GM19463 (cell line): Measurements from ENCODE around the gene CAMSAP3.
"Not testable (repeated sequence)": the region's sequence is repeated elsewhere in the genome, so short reads cannot be mapped to it uniquely, and the experiment has no call there.

Experiments used
- ATAC-seq: cut with Tn5 transposase; IDR thresholded peaks from one replicate; pipeline ENCODE4 v1.9.1; 2021; ENCODE audit warnings: mild to moderate bottlenecking, moderate library complexity; ENCODE audit not compliant: unreplicated experiment

The CAMSAP3 gene

DNA sequence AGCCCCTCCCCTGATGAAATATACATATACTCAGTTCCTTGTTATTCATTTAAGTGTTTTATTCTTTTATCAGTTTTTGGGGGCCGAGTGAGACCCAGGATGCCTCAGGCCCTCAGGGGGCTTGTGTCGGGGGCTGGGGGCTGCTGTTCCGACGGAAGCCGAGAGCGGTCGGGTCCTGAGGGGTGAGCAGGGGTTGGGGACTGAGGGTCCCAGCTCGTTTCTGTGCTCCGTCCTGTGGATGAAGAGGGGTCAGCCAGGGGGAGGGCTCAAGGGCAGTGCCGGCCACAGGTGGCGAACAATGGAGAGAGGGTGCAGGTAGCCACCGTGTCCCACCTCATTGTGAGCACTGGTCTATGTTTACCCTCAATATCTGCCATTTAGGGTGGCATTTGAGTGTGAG lies 35.9 kb downstream of the CAMSAP3 start:
- no peak for ATAC-seq

DNA sequence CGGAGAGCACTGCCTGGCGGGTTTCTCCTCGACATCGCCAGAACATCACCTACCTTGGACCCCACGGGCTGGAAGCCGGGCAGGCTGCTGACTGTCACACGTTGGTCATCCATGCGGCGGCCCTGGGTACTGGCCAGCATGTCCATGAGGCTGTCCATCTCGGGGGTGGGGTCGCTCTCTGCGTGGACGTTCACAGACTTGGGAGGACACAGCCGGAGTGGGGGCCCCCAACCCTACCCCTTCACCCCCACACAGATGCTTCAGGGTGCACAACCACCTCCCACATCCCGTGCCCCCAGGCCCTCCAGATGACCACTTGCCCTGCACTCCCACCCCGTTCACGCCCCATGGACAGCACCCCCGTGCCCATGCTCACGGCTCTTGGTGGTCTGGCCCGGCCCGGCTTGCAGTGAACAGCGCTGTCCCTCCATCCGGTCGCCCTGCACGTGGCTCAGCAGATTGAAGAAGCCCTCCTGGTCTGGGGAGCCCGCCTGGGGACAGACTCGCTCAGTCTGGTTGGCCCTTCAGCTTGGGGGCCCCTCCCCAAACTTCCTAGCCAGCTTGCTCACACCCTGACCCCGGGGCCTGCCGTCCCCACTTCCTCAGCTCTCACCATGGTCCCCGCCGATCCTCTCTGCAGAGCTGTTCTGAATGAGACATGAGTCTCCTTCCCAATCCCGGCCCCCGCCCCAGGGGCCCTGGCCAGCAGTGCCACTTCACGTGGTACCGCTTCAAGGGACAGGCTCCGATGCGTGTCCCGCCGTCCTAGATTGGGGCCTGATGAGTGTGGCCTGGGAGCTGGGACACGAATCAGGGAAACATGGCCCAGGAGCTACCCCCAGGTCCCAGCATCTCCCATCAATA lies 36.9 kb downstream of the CAMSAP3 start:
- ATAC-seq, result no peak

- no peak for ATAC-seq
Measured at GRCh38 chr19:7633698-7634097, 38.0 kb downstream of the CAMSAP3 start, which contains the start of gene PCP2. TSS of gene PCP2 (minus strand) at chr19:7633719. CDS start at chr19:7633457, 262 bp downstream.

GRCh38 chr19:7635670-7636069 lies 40.0 kb downstream of the CAMSAP3 start:
- ATAC-seq, result no peak

GRCh38 chr19:7636317-7636690 lies 40.6 kb downstream of the CAMSAP3 start:
- ATAC-seq, result no peak

DNA sequence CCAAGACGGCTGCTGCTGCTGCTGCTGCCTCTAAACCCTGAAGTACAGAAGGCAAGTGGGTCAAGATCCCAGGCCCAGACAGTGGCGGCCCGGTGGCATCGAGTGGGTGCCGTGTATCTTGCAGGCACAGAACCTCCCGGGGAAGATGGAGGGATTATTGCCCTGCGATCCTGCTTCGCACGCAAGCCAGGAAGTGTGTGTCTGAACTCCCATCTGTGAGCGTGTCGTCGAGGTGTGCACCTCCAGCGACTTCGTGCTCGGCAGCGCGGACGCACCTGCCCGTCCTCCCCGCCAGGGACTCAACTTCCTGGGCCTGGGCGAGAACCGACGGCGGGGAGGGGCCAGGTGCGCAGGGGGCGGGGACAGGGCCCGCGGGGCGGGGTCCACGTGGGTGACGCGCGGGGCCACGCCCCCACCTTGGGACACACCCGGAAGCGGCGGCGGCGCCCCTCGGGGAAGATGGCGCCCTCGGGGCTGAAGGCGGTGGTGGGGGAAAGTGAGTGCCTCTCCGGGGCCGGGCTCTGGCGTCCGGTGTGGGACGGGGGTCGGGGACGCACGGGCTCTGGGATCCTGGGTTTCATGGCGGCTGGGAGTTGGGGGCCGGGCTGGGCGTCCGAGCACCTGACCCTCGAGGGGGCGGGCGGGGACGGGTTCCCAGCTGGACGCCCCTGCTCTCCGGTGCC lies 41.2 kb downstream of the CAMSAP3 start, which contains the start of gene STXBP2:
STXBP2 (plus strand) TSS at position 420 of the 683 bp plus-strand sequence; CDS start at position 460, 40 bp downstream.
- ATAC-seq, result peak; percentile 76

- ATAC-seq, result no peak
Measured at GRCh38 chr19:7637374-7638256, 42.0 kb downstream of the CAMSAP3 start.

DNA sequence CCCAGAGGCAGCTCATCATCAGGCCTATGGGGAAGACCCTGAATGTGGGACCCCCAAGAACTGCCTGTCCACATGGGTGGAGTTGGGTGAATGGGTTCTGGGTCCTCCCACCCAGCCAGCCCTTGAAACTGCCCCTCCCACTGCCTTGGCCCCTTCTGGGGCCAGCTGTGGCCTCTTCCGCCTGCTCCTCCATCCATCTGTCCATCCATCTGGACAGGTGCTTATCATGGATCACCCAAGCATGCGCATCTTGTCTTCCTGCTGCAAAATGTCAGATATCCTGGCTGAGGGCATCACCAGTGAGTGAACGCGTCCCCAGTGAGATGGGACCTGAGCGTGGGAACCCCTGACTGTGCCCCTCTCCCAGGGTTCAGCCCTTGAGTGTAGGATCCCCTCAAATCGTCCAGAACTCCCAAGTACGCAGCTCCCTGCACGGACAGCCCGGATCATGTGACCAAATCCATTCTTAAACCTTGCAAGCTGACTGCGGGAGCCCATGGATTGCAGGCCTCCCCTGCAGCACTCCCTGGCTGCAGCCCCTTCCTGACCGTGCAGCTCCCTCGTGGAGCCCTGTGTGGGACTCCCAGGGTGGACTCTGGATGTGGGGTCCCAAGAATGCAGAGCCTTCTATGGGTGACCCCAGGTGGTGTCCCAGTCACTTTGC lies 43.3 kb downstream of the CAMSAP3 start:
- ATAC-seq, result no peak

- ATAC-seq, result no peak
Measured at GRCh38 chr19:7639863-7640348, 44.2 kb downstream of the CAMSAP3 start.

DNA sequence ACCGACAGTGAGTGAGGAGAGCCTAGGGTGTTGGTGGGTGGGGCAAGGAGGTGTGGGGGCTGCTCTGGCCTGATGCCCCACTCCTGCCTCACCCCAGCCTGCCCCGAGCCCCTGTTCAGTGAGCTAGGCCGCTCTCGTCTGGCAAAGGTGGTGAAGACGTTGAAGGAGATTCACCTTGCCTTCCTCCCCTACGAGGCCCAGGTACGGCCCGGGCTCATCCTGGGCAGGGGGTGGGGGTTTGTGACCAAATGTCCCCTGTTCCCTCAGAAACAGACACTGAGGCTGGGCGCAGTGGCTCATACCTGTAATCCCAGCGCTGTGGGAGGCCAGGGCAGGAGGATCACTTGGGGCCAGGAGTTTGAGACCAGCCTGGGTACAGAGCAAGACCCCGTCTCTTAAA lies 45.1 kb downstream of the CAMSAP3 start:
- no peak for ATAC-seq

- no peak for ATAC-seq
Measured at GRCh38 chr19:7641290-7642276, 45.9 kb downstream of the CAMSAP3 start.

DNA sequence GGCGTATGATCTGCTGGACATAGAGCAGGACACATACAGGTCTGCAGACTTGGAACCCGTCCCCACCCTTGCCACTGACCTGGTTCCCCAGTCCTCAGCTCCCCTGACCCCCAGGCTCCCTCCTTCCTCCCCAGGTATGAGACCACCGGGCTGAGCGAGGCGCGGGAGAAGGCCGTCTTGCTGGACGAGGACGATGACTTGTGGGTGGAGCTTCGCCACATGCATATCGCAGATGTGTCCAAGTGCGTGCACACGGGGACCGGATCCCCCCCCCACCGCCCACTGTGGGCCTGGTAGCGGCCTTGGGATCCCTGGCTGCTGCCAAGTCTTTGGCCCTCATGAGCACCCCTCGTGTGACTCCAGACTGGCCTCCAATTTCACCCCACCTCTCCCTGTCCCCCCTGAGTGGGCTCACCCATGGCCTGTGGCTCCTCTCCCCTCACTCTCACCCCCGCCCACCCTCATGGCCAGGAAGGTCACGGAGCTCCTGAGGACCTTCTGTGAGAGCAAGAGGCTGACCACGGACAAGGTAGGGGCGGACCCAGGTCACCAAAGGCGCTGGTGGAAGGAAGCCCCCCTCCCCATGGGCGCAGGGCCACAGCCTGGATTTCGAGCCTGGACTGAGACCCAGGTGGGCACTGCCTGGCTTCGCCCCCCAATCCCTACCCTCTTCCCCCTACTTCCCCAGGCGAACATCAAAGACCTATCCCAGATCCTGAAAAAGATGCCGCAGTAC lies 46.8 kb downstream of the CAMSAP3 start:
- ATAC-seq, result no peak

DNA sequence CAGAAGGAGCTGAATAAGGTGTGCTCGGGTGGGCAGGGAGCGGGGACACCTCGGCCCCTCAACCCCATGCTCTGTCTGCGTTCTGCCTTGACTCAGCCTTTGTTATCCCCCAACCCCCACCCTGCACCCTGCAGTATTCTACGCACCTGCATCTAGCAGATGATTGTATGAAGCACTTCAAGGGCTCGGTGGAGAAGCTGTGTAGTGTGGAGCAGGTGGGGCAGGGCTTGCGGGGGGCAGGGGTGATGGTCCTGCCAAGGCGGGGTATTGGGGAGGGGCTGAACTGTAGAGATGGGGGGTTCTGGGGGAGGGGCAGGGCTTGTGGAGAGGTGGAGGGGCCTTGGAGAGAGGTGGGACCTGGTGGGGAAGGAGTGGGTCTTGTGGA lies 47.4 kb downstream of the CAMSAP3 start:
- ATAC-seq, result no peak

DNA sequence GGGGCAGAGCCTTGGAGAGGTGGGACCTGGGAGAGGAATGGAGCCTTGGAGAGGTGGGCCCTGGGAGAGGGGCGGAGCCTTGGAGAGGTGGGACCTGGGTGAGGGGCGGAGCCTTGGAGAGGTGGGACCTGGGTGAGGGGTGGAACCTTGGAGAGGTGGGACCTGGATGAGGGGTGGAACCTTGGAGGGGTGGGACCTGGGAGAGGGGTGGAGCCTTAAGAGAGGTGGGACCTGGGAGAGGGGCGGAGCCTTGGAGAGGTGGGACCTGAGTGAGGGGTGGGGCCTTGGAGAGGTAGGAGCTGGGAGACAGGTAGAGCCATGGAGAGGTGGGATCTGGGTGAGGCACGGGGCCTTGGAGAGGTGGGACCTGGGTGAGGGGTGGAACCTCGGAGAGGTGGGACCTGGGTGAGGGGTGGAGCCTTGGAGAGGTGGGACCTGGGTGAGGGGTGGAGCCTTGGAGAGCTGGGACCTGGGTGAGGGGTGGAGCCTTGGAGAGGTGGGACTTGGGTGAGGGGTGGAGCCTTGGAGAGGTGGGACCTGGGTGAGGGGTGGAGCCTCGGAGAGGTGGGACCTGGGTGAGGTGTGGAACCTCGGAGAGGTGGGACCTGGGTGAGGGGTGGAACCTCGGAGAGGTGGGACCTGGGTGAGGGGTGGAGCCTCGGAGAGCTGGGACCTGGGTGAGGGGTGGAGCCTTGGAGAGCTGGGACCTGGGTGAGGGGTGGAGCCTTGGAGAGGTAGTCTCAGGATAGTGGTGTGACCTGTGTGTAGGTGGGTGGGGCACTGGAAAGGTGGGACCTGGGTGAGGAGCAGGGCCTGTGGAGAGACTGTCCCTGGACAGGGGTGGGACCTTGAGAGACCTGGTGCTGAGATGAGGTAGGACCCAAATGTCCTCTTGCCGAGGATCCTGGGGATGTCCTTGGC lies 48.2 kb downstream of the CAMSAP3 start:
- not testable (repeated sequence) for ATAC-seq

GRCh38 chr19:7644550-7644877 lies 48.9 kb downstream of the CAMSAP3 start:
- no peak for ATAC-seq

- no peak for ATAC-seq
Measured at GRCh38 chr19:7645163-7645562, 49.5 kb downstream of the CAMSAP3 start.

DNA sequence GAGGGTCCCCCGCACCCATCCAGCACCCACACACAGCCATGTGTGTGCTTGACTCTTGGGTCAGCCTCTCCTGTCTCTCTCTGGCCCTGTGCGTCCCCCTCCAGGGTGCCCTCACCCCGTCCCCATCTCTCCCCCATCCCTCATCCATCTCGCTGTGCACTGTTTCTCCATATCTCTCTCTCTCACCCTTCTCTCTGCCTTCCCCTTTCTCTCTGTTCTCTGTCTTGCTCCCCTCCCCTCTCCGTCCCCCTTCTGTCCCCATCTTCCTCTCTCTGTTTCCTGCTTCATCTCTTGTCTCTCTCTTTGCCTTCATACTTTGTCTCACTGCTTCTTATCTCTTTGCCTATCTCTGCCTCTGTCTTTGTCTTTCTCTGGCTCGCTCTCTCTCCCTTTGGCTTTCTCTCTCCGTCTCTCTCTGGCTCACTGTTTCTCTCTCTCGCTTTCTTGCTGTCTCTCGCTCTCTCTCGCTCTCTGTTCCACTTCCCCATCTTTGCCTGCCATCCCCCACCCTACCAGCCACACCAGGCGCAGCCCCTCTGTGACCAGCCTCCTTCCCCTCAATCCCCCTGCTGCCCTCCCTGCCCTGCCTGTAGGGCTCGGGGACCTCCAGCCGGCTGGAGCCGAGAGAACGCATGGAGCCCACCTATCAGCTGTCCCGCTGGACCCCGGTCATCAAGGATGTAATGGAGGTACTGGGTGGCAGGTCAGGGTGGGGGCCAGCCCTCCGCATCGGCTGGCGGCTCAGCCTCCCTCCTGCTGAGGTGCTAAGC lies 50.2 kb downstream of the CAMSAP3 start:
- no peak for ATAC-seq
